Activated naive CD4-positive, alpha-beta T cell treated with anti-CD3 and anti-CD28 coated beads, Interleukin-2, amount 10 ng/mL, durations not matched to agents 7 days and 5 days (primary cell): Measurements from ENCODE around the gene ID2.

Experiments
- CTCF ChIA-PET: fragments of 350-600 bp; sonication (Branson Sonifier 250); formaldehyde crosslinking; loops from one replicate; lab custom pipeline; 2021; ENCODE audit warnings: antibody characterized with exemption; lab: Charles Lee
- DNase-seq: peaks from one replicate; pipeline ENCODE4 v3.0.0-alpha.2; 2020
- H3K27ac Mint-ChIP-seq: one replicate; pipeline ENCODE4 v1.8.0; 2021; ENCODE audit warnings: mild to moderate bottlenecking, moderate library complexity, mixed read lengths
- H3K27me3 Mint-ChIP-seq: one replicate; pipeline ENCODE4 v1.8.0; 2021; ENCODE audit warnings: mild to moderate bottlenecking, mixed read lengths
- H3K36me3 Mint-ChIP-seq: one replicate; pipeline ENCODE4 v1.8.0; 2021; ENCODE audit warnings: mixed read lengths
- H3K4me1 Mint-ChIP-seq: one replicate; pipeline ENCODE4 v1.8.0; 2021; ENCODE audit warnings: mixed read lengths
- H3K4me3 Mint-ChIP-seq: one replicate; pipeline ENCODE4 v1.8.0; 2021; ENCODE audit warnings: mild to moderate bottlenecking, moderate library complexity, mixed read lengths
- H3K9me3 Mint-ChIP-seq: one replicate; pipeline ENCODE4 v1.8.0; 2021; ENCODE audit warnings: mixed read lengths

Gene ID2

GRCh38 chr2:8656160-8656641, 25.7 kb upstream of the ID2 start:
- Mint-ChIP-seq H3K4me1 (peaks cover 14% of the 10 kb centered on the region), H3K9me3 (no peaks in the 10 kb centered on the region), H3K27me3 (peaks cover 56% of the 10 kb centered on the region), H3K4me3 (no peak overlapping the region), H3K27ac (no peak overlapping the region), H3K36me3 (no peaks in the 10 kb centered on the region)
- no peak for DNase-seq
- CTCF ChIA-PET, result no interaction called here

DNA sequence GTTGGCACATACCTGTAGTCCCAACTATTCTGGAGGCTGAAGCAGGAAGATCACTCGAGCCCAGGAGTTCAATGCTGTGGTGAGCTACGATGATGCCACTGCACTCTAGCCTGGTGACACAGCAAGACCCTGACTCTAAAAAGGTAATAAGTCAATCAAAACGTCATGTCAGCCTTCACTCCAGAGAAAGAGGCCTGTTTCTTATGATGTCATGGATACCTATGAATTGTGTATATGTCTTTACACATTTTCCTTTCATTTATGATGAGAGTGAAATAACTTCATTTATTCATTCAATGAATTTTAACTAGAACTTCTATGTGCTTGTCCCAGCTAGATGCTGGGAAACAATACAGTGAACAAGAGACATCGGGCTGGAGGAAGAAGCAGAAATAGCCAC, 25.0 kb upstream of the ID2 start:
- no peaks in the 10 kb centered on the region for H3K36me3 Mint-ChIP-seq
- H3K4me1 Mint-ChIP-seq, result peaks cover 14% of the 10 kb centered on the region
- no peaks in the 10 kb centered on the region for H3K9me3 Mint-ChIP-seq
- peaks cover 56% of the 10 kb centered on the region for H3K27me3 Mint-ChIP-seq
- no peak overlapping the region for H3K27ac Mint-ChIP-seq
- H3K4me3 Mint-ChIP-seq, result no peak overlapping the region
- CTCF ChIA-PET, result no interaction called here
- DNase-seq, result no peak

GRCh38 chr2:8657423-8658062, 24.3 kb upstream of the ID2 start:
- H3K9me3 Mint-ChIP-seq, result no peaks in the 10 kb centered on the region
- CTCF ChIA-PET, result no interaction called here
- H3K36me3 Mint-ChIP-seq, result no peaks in the 10 kb centered on the region
- no peak overlapping the region for H3K4me3 Mint-ChIP-seq
- DNase-seq, result no peak
- H3K4me1 Mint-ChIP-seq, result peaks cover 16% of the 10 kb centered on the region
- peaks cover 54% of the 10 kb centered on the region for H3K27me3 Mint-ChIP-seq
- H3K27ac Mint-ChIP-seq, result no peak overlapping the region

DNA sequence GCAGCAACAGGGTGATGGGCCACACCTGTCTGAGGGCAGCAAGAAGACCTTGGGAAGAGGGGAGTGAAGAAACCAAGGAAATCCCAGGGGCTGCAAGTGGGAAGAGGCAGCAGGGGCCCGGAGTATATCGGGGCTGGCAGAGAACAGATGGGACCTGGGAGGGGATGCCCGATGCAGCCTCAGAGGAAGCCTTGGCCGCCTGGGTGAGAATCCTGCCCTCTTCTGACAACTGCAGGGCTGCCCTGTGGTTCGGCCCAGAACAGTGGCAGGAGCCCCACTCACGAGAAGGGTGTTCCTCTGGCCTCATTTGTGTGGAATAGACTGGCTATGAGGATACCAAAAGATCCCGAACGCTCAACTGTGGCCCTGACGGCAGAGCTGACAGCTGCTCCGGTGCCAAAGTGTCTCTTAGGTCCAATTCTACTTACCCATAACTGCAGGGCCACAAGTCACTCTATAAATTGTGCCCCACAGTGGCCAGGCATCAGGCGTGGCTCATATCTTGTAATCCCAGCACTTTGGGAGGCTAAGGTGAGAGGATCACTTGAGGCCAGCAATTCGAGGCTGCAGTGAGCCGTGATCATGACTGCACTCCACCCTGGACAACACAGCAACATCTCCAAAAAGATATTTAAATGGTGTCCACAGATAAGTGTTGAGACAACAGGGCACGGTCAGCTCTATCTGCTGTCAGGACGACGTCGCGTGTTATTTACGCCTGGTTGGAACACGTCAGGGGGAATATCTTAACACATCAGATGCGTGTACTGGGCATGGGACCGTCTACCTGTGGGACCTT, 23.6 kb upstream of the ID2 start:
- peaks cover 55% of the 10 kb centered on the region for H3K27me3 Mint-ChIP-seq
- peaks cover 20% of the 10 kb centered on the region for H3K4me1 Mint-ChIP-seq
- no peaks in the 10 kb centered on the region for H3K36me3 Mint-ChIP-seq
- H3K4me3 Mint-ChIP-seq, result no peak overlapping the region
- CTCF ChIA-PET, result no interaction called here
- no peak overlapping the region for H3K27ac Mint-ChIP-seq
- H3K9me3 Mint-ChIP-seq, result no peaks in the 10 kb centered on the region
- DNase-seq, result no peak

GRCh38 chr2:8659092-8659734, 22.6 kb upstream of the ID2 start:
- Mint-ChIP-seq H3K36me3 (no peaks in the 10 kb centered on the region), H3K27ac (no peak overlapping the region), H3K4me3 (no peak overlapping the region), H3K4me1 (peaks cover 26% of the 10 kb centered on the region), H3K27me3 (peaks cover 50% of the 10 kb centered on the region), H3K9me3 (no peaks in the 10 kb centered on the region)
- CTCF ChIA-PET, result no interaction called here
- peak; percentile 4 for DNase-seq

- no peaks in the 10 kb centered on the region for H3K36me3 Mint-ChIP-seq
- CTCF ChIA-PET, result no interaction called here
- DNase-seq, result peak; percentile 5
- no peak overlapping the region for H3K4me3 Mint-ChIP-seq
- peaks cover 57% of the 10 kb centered on the region for H3K27me3 Mint-ChIP-seq
- no peaks in the 10 kb centered on the region for H3K9me3 Mint-ChIP-seq
- H3K27ac Mint-ChIP-seq, result no peak overlapping the region
- peaks cover 33% of the 10 kb centered on the region for H3K4me1 Mint-ChIP-seq
Measured at GRCh38 chr2:8659735-8660492, 21.9 kb upstream of the ID2 start.

GRCh38 chr2:8661235-8661634, 20.6 kb upstream of the ID2 start:
- H3K4me1 Mint-ChIP-seq, result peaks cover 37% of the 10 kb centered on the region
- DNase-seq, result no peak
- no peaks in the 10 kb centered on the region for H3K9me3 Mint-ChIP-seq
- H3K27ac Mint-ChIP-seq, result no peak overlapping the region
- H3K27me3 Mint-ChIP-seq, result peaks cover 49% of the 10 kb centered on the region
- CTCF ChIA-PET, result no interaction called here
- H3K36me3 Mint-ChIP-seq, result no peaks in the 10 kb centered on the region
- no peak overlapping the region for H3K4me3 Mint-ChIP-seq

- H3K4me1 Mint-ChIP-seq, result peaks cover 33% of the 10 kb centered on the region
- peaks cover 45% of the 10 kb centered on the region for H3K27me3 Mint-ChIP-seq
Measured at GRCh38 chr2:8661736-8662135, 20.1 kb upstream of the ID2 start.

GRCh38 chr2:8662239-8662879, 19.5 kb upstream of the ID2 start:
- H3K27me3 Mint-ChIP-seq, result peaks cover 42% of the 10 kb centered on the region
- H3K4me1 Mint-ChIP-seq, result peaks cover 27% of the 10 kb centered on the region
- no peak for DNase-seq
- H3K4me3 Mint-ChIP-seq, result no peak overlapping the region
- H3K27ac Mint-ChIP-seq, result no peak overlapping the region
- no peaks in the 10 kb centered on the region for H3K9me3 Mint-ChIP-seq
- H3K36me3 Mint-ChIP-seq, result no peaks in the 10 kb centered on the region
- CTCF ChIA-PET, result interaction anchor here (0.6 kb wide), 1 partner anchor 1464 kb away, joined by 3 read pairs; no protein-coding TSS in a partner anchor

More at GRCh38 chr2:8661736-8662135, 20.1 kb upstream of the ID2 start:
- no peaks in the 10 kb centered on the region for H3K9me3 Mint-ChIP-seq
- H3K36me3 Mint-ChIP-seq, result no peaks in the 10 kb centered on the region
- CTCF ChIA-PET, result interaction anchor here (0.6 kb wide), 1 partner anchor 1463 kb away, joined by 3 read pairs; no protein-coding TSS in a partner anchor
- DNase-seq, result no peak
- H3K27ac Mint-ChIP-seq, result no peak overlapping the region
- no peak overlapping the region for H3K4me3 Mint-ChIP-seq

GRCh38 chr2:8663997-8664396, 17.9 kb upstream of the ID2 start:
- CTCF ChIA-PET, result interaction anchor here (1.2 kb wide), 1 partner anchor 10 kb away, joined by 4 read pairs; no protein-coding TSS in a partner anchor
- Mint-ChIP-seq H3K27me3 (peaks cover 28% of the 10 kb centered on the region), H3K27ac (no peak overlapping the region), H3K9me3 (no peaks in the 10 kb centered on the region), H3K4me3 (no peak overlapping the region), H3K4me1 (peaks cover 23% of the 10 kb centered on the region), H3K36me3 (no peaks in the 10 kb centered on the region)
- no peak for DNase-seq

DNA sequence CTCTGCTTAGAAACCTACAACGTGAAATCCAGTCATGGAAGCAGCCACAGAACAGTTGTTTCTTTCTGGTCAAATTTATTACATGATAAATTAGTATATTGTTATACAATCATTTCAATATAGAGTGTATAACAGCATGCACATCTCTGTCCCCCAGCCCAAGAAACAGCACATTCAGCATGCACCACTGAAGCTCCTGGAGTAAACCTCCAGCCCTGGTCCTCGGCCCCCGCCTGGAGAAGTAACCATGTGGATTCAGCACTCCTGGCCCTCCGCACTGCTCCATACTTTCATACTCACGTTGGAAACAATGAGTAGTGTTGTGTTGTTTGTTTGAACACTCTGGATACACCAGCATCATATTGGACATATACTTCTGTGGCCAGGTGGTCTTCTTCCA, 15.3 kb upstream of the ID2 start:
- no peaks in the 10 kb centered on the region for H3K36me3 Mint-ChIP-seq
- H3K4me1 Mint-ChIP-seq, result peaks cover 23% of the 10 kb centered on the region
- no peaks in the 10 kb centered on the region for H3K9me3 Mint-ChIP-seq
- no peak for DNase-seq
- CTCF ChIA-PET, result no interaction called here
- no peak overlapping the region for H3K4me3 Mint-ChIP-seq
- no peak overlapping the region for H3K27ac Mint-ChIP-seq
- peaks cover 25% of the 10 kb centered on the region for H3K27me3 Mint-ChIP-seq

DNA sequence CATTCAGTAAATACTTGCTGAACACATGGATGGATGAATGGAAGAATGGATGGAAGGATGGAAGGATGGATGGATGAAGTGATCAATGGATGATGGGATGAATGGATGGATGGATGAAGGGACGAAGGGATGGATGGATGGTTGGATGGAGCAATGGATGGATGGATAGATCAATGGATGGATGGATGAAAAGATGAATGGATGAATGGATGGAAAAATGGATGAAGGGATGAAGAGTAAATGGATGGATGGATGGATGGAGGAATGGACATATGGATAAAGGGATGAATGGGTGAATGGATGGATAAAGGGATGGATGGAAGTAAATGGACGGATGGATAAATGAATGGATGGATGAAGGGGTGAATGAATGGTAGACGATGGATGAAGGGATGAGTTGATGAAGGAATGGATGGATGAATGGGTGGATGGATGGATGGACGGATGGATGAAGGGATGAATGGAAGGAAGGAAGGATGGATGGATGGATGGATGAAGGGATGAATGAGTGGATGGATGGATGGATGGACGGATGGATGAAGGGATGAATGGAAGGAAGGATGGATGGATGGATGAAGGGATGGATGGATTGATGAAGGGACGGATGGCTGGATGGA, 13.9 kb upstream of the ID2 start:
- Mint-ChIP-seq H3K27ac (no peak overlapping the region), H3K36me3 (no peaks in the 10 kb centered on the region), H3K4me3 (no peak overlapping the region), H3K9me3 (no peaks in the 10 kb centered on the region), H3K4me1 (peaks cover 20% of the 10 kb centered on the region), H3K27me3 (peaks cover 29% of the 10 kb centered on the region)
- CTCF ChIA-PET, result no interaction called here
- DNase-seq, result no peak

DNA sequence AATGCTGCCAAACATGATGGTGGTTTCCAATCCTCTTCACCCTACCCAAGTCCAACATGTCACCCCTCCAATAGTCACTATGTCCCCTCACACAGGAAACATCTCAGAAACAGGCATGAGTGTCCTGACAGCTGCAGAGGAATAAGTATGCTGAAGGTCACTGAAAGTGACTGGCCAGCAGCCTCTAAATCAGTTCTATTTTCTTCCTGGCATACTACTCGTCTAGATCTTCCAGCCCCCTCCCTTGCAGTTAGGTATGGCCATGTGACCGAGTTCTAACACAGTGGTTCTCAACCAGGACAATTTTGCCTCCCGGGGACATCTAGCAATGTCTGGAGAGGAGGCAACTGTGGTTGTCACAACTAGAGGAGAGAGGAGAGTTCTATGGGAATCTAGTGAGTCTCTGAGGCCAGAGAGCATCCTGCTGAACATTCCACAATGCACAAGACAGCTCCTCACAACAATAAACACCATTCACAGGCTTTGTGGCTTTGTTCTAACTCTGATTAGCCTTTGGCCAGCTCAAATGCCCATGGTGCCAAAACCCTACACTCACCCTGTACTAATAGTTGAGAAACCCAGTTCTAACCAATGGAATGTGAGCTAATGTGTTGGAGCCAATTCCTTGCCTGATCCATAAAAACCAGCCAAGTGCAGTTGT, 12.6 kb upstream of the ID2 start:
- DNase-seq, result no peak
- Mint-ChIP-seq H3K4me1 (peaks cover 10% of the 10 kb centered on the region), H3K27ac (no peak overlapping the region), H3K36me3 (peaks cover 8% of the 10 kb centered on the region), H3K9me3 (peaks cover 10% of the 10 kb centered on the region), H3K4me3 (no peak overlapping the region), H3K27me3 (peaks cover 37% of the 10 kb centered on the region)
- CTCF ChIA-PET, result no interaction called here
